ENCODE results near the gene THEM4.

DNA sequence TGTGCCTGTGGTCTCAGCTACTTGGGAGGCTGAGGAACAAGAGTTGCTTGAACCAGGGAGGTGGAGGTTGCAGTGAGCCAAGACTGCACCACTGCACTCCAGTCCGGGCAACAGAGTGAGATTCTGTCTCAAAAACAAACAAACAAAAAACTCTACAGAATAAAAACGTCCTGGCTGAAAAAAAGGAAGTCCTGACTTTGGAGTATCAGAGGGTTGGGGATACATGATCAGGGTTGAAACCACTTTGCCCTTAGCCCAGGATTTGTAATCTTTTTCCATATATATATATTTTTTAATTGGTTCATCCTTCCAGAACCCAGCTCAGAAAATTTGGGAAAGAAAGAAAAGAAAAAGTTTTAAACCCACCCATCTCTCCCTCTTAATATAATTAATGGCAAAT, 6.5 kb downstream of the THEM4 start:
- TF ChIP-seq GATA2 (IDR thresholded peaks at IDR 0.05; ENCODE audit: low read depth, low read length) (no peak), GATA3 (IDR thresholded peaks at IDR 0.05; ENCODE audit: low read depth, low read length) (no peak)
